ENCODE data around the gene SRR.
"Not testable (repeated sequence)": the region's sequence is repeated elsewhere in the genome, so short reads cannot be mapped to it uniquely, and the experiment has no call there.

Gene SRR

GRCh38 chr17:2303204-2304188 lies at the start of gene SRR, which contains the start of gene SMG6:
Gene SRR (plus strand): TSS chr17:2303950. CDS start chr17:2315561, 11,611 bp downstream.
Gene SMG6 (minus strand): TSS chr17:2303785. CDS start chr17:2303720, 65 bp downstream.
- DNase-seq (ENCODE audit: low read depth), result peak; percentile 96

- DNase-seq (ENCODE audit: low read depth), result not testable (repeated sequence)
These were observed 44.9 kb upstream of the SRR start for GRCh38 chr17:2258830-2259229.

- peak; percentile 23 for DNase-seq (ENCODE audit: low read depth)
These were observed 43.8 kb upstream of the SRR start for GRCh38 chr17:2259769-2260536.

- no peak for DNase-seq (ENCODE audit: low read depth)
These were observed 41.6 kb upstream of the SRR start for GRCh38 chr17:2262135-2262587.

- no peak for DNase-seq (ENCODE audit: low read depth)
These were observed 40.3 kb upstream of the SRR start for GRCh38 chr17:2263183-2264066.

DNA sequence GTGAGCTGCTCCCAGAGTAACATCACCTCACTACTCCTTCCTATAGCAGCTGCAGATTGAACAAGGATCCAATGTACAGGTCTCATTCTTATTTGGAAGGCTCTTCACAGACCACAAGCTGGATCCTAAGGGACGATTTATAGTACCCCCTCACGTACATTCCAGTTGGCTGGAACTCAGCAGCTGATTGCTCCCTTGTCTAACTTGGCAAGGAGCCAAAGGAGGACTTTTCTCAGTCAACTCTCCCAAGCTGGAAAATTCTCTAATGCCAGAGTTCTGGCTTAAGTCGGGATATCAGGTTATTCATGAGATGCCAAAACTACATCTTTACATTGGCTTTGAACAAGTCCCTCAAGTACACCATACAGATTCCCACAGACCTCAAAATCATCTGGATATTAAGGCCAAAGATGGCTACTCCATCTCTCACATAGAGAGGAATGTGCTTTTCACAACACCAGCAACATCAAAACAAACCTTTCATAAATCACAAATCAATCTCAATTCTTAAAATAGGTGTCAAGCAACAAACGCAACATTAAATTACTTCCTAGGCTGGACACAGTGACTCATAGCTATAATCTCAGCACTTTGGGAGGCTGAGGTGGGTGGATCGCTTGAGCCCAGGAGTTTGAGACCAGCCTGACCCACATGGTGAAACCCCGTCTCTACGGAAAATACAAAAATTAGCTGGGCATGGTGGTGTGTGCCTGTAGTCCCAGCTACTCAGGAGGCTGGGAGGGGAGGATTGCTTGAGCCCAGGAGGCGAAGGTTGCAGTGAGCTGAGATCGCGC lies 39.5 kb upstream of the SRR start:
- DNase-seq (ENCODE audit: low read depth), result no peak

- DNase-seq (ENCODE audit: low read depth), result not testable (repeated sequence)
These were observed 38.6 kb upstream of the SRR start for GRCh38 chr17:2265166-2265565.

DNA sequence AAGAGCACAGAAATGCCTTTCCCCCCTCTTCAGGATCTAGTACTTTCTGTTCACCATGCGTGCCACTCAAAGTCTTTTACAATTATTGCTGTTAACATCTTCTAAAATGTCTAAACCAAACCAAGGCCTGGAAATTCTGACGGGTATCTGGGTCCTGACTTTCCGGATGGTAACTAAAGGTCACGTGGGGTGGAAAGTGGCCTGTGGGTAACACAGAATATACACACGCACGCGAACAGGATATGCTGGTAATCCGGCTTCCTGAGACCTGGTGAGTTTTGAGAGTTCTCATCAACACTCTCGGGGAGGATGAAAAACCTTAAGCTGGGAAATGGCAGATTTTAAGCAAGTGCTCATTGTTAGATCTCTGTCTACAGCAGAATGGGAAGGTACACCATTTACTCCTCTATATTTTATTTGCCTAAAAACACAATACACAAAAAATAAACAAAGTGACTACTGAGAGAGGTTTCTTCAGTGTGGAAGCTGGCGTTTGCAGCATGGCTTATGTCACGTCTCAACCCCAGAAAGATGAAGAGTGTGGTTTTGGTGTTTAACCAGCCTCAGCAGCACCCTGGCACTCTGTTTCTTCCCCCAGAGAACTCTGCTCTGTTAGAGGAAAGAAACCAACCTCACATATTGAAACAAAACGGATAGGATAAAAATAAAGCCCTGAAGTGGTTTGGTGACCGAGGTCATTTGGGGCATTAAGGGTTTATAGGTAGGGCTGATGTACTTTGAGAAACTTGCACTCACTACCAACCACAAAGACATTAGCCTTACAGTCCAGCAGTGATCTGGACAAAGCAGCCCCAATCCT lies 37.5 kb upstream of the SRR start:
- peak; percentile 70 for DNase-seq (ENCODE audit: low read depth)

- DNase-seq (ENCODE audit: low read depth), result no peak
These were observed 36.9 kb upstream of the SRR start for GRCh38 chr17:2266865-2267228.

DNA sequence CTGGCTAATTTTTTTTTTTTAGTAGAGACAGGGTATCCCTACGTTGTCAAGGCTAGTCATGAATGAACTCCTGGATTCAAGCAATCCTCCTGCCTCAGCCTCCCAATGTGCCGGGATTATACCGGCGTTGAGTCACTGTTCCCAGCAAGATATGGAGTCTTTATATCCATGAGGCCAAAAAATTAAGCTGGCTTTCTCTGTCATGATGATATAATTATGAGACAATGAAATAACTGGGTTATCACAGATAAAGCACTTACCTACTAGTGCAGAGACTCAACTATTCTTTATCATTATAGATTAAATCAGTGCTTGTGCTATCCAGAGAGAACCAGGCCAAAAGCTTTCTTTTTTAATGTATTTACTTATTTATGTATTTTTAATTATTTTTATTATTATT lies 36.4 kb upstream of the SRR start:
- no peak for DNase-seq (ENCODE audit: low read depth)

GRCh38 chr17:2271985-2272702 lies 31.6 kb upstream of the SRR start:
- no peak for DNase-seq (ENCODE audit: low read depth)

- DNase-seq (ENCODE audit: low read depth), result no peak
These were observed 29.3 kb upstream of the SRR start for GRCh38 chr17:2274414-2274813.

- no peak for DNase-seq (ENCODE audit: low read depth)
These were observed 28.0 kb upstream of the SRR start for GRCh38 chr17:2275722-2276121.

GRCh38 chr17:2277429-2278170 lies 26.1 kb upstream of the SRR start:
- no peak for DNase-seq (ENCODE audit: low read depth)

DNA sequence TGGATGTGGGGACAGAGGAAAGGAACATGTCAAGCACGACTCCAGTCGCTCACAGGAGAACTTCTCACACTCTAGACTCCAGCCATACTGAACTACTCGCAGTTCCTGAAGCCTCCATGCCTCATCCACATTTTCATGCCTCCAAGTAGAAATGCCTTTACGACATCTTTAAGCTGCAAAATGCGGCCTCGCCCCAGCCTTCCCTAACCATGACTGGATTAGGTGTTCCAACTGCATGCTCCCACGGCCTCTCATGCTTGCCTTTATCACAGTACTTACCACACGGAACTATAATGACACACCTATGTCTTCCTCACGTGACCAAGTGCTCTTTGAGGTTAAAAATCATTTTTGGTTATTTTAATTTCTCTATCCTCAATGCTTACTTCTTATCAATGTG lies 24.0 kb upstream of the SRR start:
- no peak for DNase-seq (ENCODE audit: low read depth)

- DNase-seq (ENCODE audit: low read depth), result no peak
These were observed 21.4 kb upstream of the SRR start for GRCh38 chr17:2282297-2282873.

- DNase-seq (ENCODE audit: low read depth), result no peak
These were observed 20.4 kb upstream of the SRR start for GRCh38 chr17:2283302-2283701.

DNA sequence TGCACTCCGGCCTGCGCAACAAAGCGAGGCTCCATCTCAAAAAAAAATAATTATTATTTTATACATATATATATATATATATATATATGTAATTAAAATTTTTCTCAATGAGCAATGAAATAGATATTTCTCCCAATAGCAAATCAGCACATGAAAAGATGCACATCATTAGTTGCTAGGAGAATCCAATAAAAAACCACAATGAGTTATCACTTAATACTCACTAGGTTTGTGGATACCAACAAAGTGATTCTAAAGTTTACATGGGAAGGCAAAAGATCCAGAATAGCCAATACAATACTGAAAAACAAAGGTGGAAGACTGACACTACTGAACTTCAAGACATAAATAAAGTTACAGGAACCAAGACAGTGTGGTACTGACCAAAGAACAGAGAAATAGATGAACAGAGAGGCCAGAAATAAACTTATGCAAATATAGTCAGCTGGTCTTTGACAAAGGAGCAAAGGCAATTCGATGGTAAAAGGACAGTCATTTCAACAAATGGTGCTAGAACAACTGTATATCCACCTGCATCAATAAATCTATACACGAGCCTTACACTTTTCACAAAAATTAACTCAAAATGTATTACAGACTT lies 13.8 kb upstream of the SRR start:
- no peak for DNase-seq (ENCODE audit: low read depth)
